Ovary (tissue), 10 donors: Measurements from ENCODE around the gene RPSA. TPM values are rescaled to one million over a fixed set of nuclear protein-coding genes. Genes with fewer than 3 reads are reported as not detected.

Experiments
- DNase-seq, 5 donors: peaks; one replicate each; pipeline ENCODE4 v3.0.0-alpha.2; 2019 to 2020
- H3K27ac ChIP-seq, 2 donors: fragments of 200-600 bp; one replicate each; pipeline versions ENCODE4 v1.5.1 to v1.8.0; 2019 to 2022
- H3K27me3 ChIP-seq: fragments of 200-600 bp; one replicate; pipeline ENCODE4 v1.8.0; 2022
- H3K36me3 ChIP-seq: fragments of 200-600 bp; sonication (generic); one replicate; pipeline ENCODE4 v1.5.1; 2019
- H3K4me1 ChIP-seq: one replicate; pipeline ENCODE4 v1.8.1; 2013; ENCODE audit warnings: mild to moderate bottlenecking, moderate library complexity; ENCODE audit not compliant: insufficient read depth
- H3K4me3 ChIP-seq: fragments of 200-600 bp; sonication (generic); one replicate; pipeline ENCODE4 v1.5.1; 2017
- H3K9me3 ChIP-seq, 2 donors: fragments of 200-600 bp in 1 of 2; sonication (generic) in 1 of 2; one replicate each; pipeline versions ENCODE4 v1.5.1 to v1.8.1; 2013 to 2019; ENCODE audit warnings: mild to moderate bottlenecking in 1 of 2, moderate library complexity in 1 of 2
- CTCF ChIP-seq, 3 donors: fragments of 450-650 bp in 2 of 3; fragments of 200-600 bp in 1 of 3; IDR thresholded peaks; one replicate each; pipeline versions ENCODE4 v1.5.1 to v1.8.0; 2016 to 2022; ENCODE audit warnings: antibody characterized with exemption in 3 of 3, mild to moderate bottlenecking in 1 of 3
- EP300 ChIP-seq: sonication (generic); formaldehyde crosslinking; IDR thresholded peaks from one replicate; pipeline ENCODE4 v1.6.1; 2017; ENCODE audit warnings: antibody characterized with exemption
- POLR2A ChIP-seq: fragments of 450-650 bp; IDR thresholded peaks from one replicate; pipeline ENCODE4 v1.6.1; 2017; ENCODE audit warnings: antibody characterized with exemption, mild to moderate bottlenecking, moderate library complexity
- WGBS, 3 donors: extraction: QIAGEN DNeasy Blood & Tissue Kit in 1 of 3; methylation state at CpG; one replicate each; pipeline versions ENCODE4 v1.1.5 to v1.1.7; 2013 to 2017; 5-methylcytosine and 5-hydroxymethylcytosine counted together
- intact Hi-C, 4 donors: fragments of 100-400 bp; cut with DNase I; formaldehyde crosslinking; loops; one replicate each; pipeline versions ENCODE4 v1.11.0 to v1.15.1; 2022 to 2023
- long read RNA-seq, 3 donors: library from polyadenylated mRNA in 2 of 3; unstranded in 2 of 3; transcript quantifications; one replicate each; pipeline ENCODE4 v2.0.0 and lab custom pipeline, GENCODE V29; 2021 to 2026
- polyA plus RNA-seq, 2 donors: library from polyadenylated mRNA; stranded (reverse); fragments of 200-250 nt in 1 of 2; fragments of 350-450 nt in 1 of 2; fragmentation: Illumina TruSeq in 1 of 2; extraction: RNeasy Lipid Tissue Mini Kit (QIAGEN cat#74804) in 1 of 2; gene quantifications; one replicate each; pipeline ENCODE4 v1.2.3, GENCODE V29; 2013 to 2014
- total RNA-seq, 7 donors: library from RNA; depleted of rRNA in 2 of 7; stranded (reverse); fragments of >200 nt in 2 of 7; fragmentation: NEBNext Ultra II Directional in 3 of 7; extraction: Animal tissue kit (Norgen Biotek cat#: 25700) in 3 of 7; gene quantifications; one replicate each; pipeline versions ENCODE4 v1.1.0 to v1.2.4, GENCODE V29; 2016 to 2023
- donor health status: DM: no; HTN: no; CAD: no; lungs with moderate emphysema.
- donor health status: DM: no; HTN: no; CAD: no.
- donor health status: Bipolar disorder and iron deficiency.
- donor health status: DM: yes; HTN: yes; CAD: no.
- donor health status: DM: no; HTN: no; CAD: no.
- donor health status: DM: yes; HTN: yes; CAD: no.

Gene RPSA
- total RNA-seq (1,000 to 10,000 TPM; 1,337 to 2,779 (median 1,617) TPM), polyA plus RNA-seq (1,000 to 10,000 TPM; 1,695 to 2,321 TPM)
- long read RNA-seq, donor 1, transcript RPSA-201 (7 exons, 1,171 nt), result major isoform, 2,402 of 2,562 reads
- long read RNA-seq, donor 1, partial matches to known transcripts, result 52 of 2,562 reads
- long read RNA-seq, donor 1, other reads (novel, unspliced or antisense), result 99 of 2,562 reads
- long read RNA-seq, donor 2, transcript RPSA-205 (2 exons, 622 nt), result minor isoform, 17 of 990 reads
- long read RNA-seq, donor 2, transcript RPSA-207 (5 exons, 1,227 nt), result minor isoform, 8 of 990 reads
- long read RNA-seq, donor 2, transcript RPSA-206 (3 exons, 596 nt), result minor isoform, 10 of 990 reads
- long read RNA-seq, donor 2, transcript RPSA-201 (7 exons, 1,171 nt), result major isoform, 767 of 990 reads
- long read RNA-seq, donor 2, partial matches to known transcripts, result 105 of 990 reads
- long read RNA-seq, donor 2, other reads (novel, unspliced or antisense), result 78 of 990 reads
- long read RNA-seq, donor 3, transcript RPSA-201 (7 exons, 1,171 nt), result major isoform, 618 of 669 reads
- long read RNA-seq, donor 3, partial matches to known transcripts, result 30 of 669 reads
- long read RNA-seq, donor 3, other reads (novel, unspliced or antisense), result 16 of 669 reads

DNA sequence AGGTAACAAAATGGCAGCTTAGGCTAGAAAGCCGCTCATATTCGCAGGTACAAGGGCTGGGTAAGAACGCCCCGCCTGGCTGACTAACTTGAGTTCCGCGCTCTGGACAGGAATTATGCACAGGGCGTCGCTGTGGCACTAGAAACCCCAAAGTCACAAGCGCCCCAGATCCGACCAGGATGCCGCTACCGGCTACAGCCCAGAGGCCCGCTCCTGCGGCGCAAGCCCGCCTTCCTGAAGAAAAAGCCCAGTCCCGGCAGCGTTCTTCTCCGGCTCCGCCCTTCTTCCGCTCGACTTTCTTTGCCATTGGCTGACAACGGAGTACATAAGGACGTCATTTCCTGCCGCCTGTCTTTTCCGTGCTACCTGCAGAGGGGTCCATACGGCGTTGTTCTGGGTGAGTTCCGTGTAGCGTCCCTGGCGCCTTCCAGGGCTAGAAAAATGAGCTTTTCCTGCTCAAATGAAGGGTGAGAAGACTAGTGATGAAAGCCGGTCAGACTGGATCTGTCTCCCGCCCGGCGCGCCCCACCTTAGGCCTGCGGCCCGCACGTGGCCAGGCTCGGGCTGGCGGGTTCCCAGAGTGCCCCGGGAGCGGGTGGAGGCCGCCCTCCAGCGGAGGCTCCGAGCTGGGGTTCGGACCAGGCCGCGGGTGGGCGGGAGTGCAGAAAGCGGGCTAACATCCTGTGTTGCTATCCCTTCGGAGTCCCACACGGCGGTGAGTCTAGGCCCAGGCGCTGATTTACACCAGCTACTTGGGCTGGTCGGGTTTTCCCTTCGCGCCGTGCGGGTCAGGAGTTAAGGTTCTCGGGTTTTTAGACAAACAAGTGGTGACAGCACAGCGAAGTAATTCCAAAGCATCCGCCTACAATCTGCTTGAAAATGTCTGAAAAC is at the start of gene RPSA:
Gene RPSA (plus strand): TSS at position 353 of the 891 bp plus-strand sequence. CDS start 934 bp downstream, outside the sequence.
- Histone ChIP-seq H3K27ac (peak within 1 kb of the TSS; percentile 53 to 85), H3K36me3 (no peaks in the 10 kb centered on the region), H3K9me3 (no peaks in the 10 kb centered on the region), H3K4me3 (peak within 1 kb of the TSS; percentile 79), H3K27me3 (no peaks in the 10 kb centered on the region), H3K4me1 (peaks cover 2% of the 10 kb centered on the region)
- 0 to 1% (median 0%) methylated on average over 63 of the region's 63 CpGs for WGBS, 3 donors
- peak; percentile 86 to 94 (median 93) for DNase-seq
- intact Hi-C loops, result loop anchor here in 1 of 4 donors (1.0 kb wide), 1 partner anchor 23 kb away; the partner anchor contains the start of gene SLC25A38
- TF ChIP-seq CTCF (IDR thresholded peaks at IDR 0.05) (peak in 2 of 3 donors; percentile 21 to 47), POLR2A (peak; percentile 82), EP300 (no peak)

DNA sequence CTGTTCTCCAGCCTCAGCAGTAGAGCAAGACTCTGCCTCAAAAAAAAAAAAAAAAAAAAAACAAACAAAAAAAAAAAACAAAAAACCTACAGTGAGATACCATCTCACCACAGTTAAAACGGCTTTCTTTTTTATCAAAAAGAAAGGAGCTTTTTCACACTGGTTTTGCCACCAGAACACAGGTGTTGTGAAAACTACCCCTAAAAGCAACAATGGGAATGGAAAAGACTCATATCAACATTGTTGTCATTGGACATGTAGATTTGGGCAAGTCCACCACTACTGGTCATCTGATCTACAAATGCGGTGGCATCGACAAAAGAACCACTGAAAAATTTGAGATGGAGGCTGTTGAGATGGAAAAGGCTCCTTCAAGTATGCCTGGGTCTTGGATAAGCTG is 48.2 kb upstream of the RPSA start:
- no peaks in the 10 kb centered on the region for H3K9me3 ChIP-seq
- no peak for DNase-seq
- intact Hi-C loops, result no loop called here
- WGBS, 3 donors, result 82 to 92% (median 86%) methylated on average over 3 of the region's 3 CpGs
- H3K27me3 ChIP-seq, result no peaks in the 10 kb centered on the region
- H3K4me3 ChIP-seq, result no peak overlapping the region
- TF ChIP-seq EP300 (no peak), CTCF (IDR thresholded peaks at IDR 0.05) (no peak), POLR2A (no peak)
- peaks cover 2% of the 10 kb centered on the region for H3K4me1 ChIP-seq
- H3K36me3 ChIP-seq, result no peaks in the 10 kb centered on the region
- H3K27ac ChIP-seq, result no peak overlapping the region

GRCh38 chr3:39361252-39361927 is 45.1 kb upstream of the RPSA start:
- no peak for TF ChIP-seq POLR2A
- TF ChIP-seq EP300, result no peak
- TF ChIP-seq CTCF (IDR thresholded peaks at IDR 0.05), result no peak
- Histone ChIP-seq H3K9me3 (no peaks in the 10 kb centered on the region), H3K4me3 (no peak overlapping the region), H3K27ac (no peak overlapping the region), H3K4me1 (no peaks in the 10 kb centered on the region), H3K27me3 (no peaks in the 10 kb centered on the region), H3K36me3 (no peaks in the 10 kb centered on the region)
- DNase-seq, result no peak
- intact Hi-C loops, result no loop called here
- WGBS, 3 donors, result 84 to 92% (median 90%) methylated on average over 8 of the region's 8 CpGs

GRCh38 chr3:39362192-39362591 is 44.3 kb upstream of the RPSA start:
- H3K9me3 ChIP-seq, result no peaks in the 10 kb centered on the region
- no peak for TF ChIP-seq POLR2A
- no peak for TF ChIP-seq CTCF (IDR thresholded peaks at IDR 0.05)
- TF ChIP-seq EP300, result no peak
- H3K4me1 ChIP-seq, result no peaks in the 10 kb centered on the region
- intact Hi-C loops, result no loop called here
- no peak overlapping the region for H3K27ac ChIP-seq
- no peak for DNase-seq
- H3K27me3 ChIP-seq, result no peaks in the 10 kb centered on the region
- no peak overlapping the region for H3K4me3 ChIP-seq
- 13 to 27% (median 20%) methylated on average over 3 of the region's 3 CpGs for WGBS, 3 donors
- H3K36me3 ChIP-seq, result no peaks in the 10 kb centered on the region
